NCI-H2107 treated with DMSO at 0.1 percent for 48 hours (cell line): ENCODE results near the gene PKP3.
"Not testable (repeated sequence)": the region's sequence is repeated elsewhere in the genome, so short reads cannot be mapped to it uniquely, and the experiment has no call there.

Experiments
- DNase-seq: peaks from one replicate; lab custom pipeline; 2025; ENCODE audit not compliant: unreplicated experiment; lab: John Stamatoyannopoulos, UW

The PKP3 gene

GRCh38 chr11:376531-377173 lies 17.4 kb upstream of the PKP3 start:
- no peak for DNase-seq

- no peak for DNase-seq
Measured at GRCh38 chr11:377174-377865, 16.7 kb upstream of the PKP3 start.

GRCh38 chr11:377883-378500 lies 16.0 kb upstream of the PKP3 start:
- no peak for DNase-seq

GRCh38 chr11:379205-380094 lies 14.6 kb upstream of the PKP3 start:
- no peak for DNase-seq

- DNase-seq = no peak
Measured at GRCh38 chr11:380095-380480, 13.9 kb upstream of the PKP3 start.

DNA sequence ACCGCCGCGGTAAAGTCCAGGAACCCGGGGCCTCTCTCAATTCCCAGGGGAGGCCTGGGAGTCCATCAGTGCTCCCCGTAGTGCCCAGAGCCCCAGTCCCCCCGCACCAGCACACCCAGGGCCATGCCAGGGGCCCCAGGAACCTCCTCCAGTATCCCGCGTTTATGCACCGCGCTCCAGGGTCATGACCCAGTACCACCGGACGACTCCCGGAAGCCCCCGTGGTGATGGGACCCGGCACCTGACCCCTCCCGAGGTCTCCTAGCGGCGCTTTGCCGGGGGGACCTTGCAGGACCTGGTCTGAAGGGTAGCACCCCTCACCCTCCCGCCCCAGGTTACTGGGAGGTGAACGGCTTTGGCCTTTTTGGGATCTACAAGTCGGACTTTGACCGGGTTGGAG lies 13.5 kb upstream of the PKP3 start:
- no peak for DNase-seq

DNA sequence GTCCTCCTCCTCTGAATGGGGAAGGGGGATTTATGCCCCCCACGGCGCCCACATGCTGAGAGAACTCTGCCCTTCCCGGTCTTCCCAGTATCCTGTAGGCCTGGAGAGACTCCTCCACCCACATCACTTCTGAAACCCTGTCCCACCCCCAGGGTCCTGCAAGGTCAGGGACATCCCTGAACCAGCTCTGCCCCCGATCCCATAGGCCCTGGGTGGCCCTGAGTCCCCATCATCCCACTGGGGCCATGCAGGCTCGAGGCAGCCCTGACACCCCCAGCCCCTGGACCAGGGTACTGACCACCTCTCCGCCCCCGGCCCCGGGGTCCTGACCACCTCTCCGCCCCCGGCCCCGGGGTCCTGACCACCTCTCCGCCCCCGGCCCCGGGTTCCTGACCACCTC lies 13.0 kb upstream of the PKP3 start:
- DNase-seq = no peak

- no peak for DNase-seq
Measured at GRCh38 chr11:381501-382072, 12.4 kb upstream of the PKP3 start.

DNA sequence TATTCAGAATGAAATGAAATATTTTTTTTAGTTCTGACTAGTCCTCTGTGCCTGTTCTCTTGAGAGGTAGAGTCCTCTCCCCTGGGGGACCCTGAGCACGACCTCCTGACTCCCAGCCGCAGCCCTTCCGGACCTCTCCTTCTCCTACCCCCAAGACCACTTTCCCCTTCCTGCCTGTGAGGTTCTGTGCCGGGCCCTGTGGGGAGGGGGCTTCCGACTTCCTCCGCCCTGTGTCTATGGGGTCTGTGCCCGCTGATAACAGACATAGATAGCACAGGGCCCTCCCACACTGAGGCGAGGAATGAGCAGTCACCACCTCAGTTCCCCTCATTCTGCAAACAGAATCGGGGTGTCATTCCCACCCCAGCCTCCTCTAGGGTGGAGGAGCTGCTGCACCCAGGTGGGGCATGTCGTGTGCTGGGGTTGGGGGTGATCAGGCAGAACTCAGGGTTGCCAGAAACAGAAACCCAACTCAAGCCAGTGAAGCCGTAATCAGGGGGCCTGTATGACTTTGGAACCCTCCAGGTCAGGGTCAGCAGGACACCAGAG lies 11.9 kb upstream of the PKP3 start:
- no peak for DNase-seq

- no peak for DNase-seq
Measured at GRCh38 chr11:383431-383830, 10.6 kb upstream of the PKP3 start.

- no peak for DNase-seq
Measured at GRCh38 chr11:384511-384910, 9.5 kb upstream of the PKP3 start.

- DNase-seq = no peak
Measured at GRCh38 chr11:385594-386351, 8.2 kb upstream of the PKP3 start.

GRCh38 chr11:386483-386882 lies 7.5 kb upstream of the PKP3 start:
- DNase-seq = no peak

- DNase-seq = no peak
Measured at GRCh38 chr11:387193-387793, 6.7 kb upstream of the PKP3 start.

DNA sequence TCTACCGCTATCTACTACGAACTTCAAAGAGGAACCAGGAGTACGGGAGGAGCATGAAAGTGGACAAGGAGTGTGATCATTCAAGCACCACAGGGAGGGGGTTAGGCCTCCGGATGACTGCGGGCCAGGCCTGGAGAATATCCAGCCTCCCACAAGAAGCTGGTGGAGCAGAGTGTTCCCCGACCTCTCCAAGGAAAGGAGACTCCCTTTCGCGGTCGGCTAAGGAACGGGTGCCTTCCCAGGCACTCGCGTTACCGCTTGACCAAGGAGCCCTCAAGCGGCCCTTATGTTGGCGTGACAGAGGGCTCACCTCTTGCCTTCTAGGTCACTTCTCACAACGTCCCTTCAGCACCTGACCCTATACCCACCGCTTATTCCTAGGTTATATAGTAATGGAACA lies 4.6 kb upstream of the PKP3 start:
- DNase-seq = not testable (repeated sequence)

GRCh38 chr11:390175-390574 lies 3.8 kb upstream of the PKP3 start:
- DNase-seq = no peak

DNA sequence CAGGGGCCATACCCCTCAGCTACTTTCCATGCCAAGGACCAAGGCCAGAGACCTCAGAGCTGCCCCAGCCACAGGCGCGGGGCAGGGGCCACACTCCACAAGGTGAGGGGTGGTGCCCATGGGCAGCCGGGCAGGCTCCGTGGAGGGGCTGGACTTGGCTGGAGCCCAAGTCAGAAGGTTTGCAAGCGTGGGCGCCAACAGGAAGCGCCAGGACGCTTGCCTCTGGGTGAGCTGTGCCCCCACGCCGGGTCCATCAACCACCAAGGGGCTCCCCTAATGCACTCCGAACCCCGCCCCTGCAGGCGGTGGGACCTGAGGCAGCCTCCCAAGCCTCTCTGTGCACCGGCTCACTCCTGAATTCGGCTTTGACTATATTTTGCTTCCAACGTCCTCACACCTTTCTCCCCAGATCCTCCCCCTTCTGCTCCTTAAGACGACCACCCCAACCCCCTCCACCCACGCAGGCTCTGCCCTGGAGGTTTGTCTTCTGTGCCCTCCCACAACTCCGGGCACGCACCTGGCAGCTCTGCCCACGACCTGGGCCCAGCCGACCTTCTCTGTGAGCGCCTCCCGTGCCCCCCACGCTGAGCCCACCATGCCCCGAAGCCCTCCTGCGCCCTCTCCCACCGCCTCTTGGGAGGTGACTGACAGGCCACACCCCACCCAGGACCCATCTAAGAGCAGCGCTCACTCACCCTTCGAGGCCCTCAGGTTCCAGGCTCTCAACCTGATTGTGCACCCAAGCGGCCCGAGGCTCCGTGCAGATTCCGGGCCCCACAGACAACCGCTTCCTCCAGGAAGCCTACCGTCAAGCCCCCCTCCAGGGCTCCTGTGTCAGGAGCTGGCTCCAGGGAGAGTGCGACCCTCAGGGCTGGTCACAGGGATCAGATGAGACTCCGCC lies 2.6 kb upstream of the PKP3 start:
- no peak for DNase-seq

- no peak for DNase-seq
Measured at GRCh38 chr11:392102-392777, 1.8 kb upstream of the PKP3 start.
